CD4-positive, alpha-beta T cell treated with Interleukin-10 for 1 hour (primary cell): ENCODE data around the gene FNBP1.
"Not testable (repeated sequence)": the region's sequence is repeated elsewhere in the genome, so short reads cannot be mapped to it uniquely, and the experiment has no call there.

Experiments used
- DNase-seq: peaks from one replicate; pipeline ENCODE4 v3.0.0-alpha.2; 2020

Gene FNBP1

GRCh38 chr9:129989740-129990139 lies 53.2 kb downstream of the FNBP1 start:
- no peak for DNase-seq

- DNase-seq = no peak
Measured at GRCh38 chr9:129989362-129989708, 53.7 kb downstream of the FNBP1 start.

- peak; percentile 52 for DNase-seq
Measured at GRCh38 chr9:129988607-129989361, 54.2 kb downstream of the FNBP1 start.

GRCh38 chr9:129987941-129988340 lies 55.0 kb downstream of the FNBP1 start:
- no peak for DNase-seq

- no peak for DNase-seq
Measured at GRCh38 chr9:129987047-129987446, 55.9 kb downstream of the FNBP1 start.

- DNase-seq = not testable (repeated sequence)
Measured at GRCh38 chr9:129984589-129984988, 58.4 kb downstream of the FNBP1 start.

GRCh38 chr9:129983891-129984290 lies 59.1 kb downstream of the FNBP1 start:
- no peak for DNase-seq

- DNase-seq = no peak
Measured at GRCh38 chr9:129981180-129981907, 61.6 kb downstream of the FNBP1 start.

GRCh38 chr9:129980224-129980623 lies 62.8 kb downstream of the FNBP1 start:
- DNase-seq = not testable (repeated sequence)

- DNase-seq = no peak
Measured at GRCh38 chr9:129979071-129979745, 63.8 kb downstream of the FNBP1 start.

GRCh38 chr9:129972816-129973215 lies 70.2 kb downstream of the FNBP1 start:
- DNase-seq = no peak

GRCh38 chr9:129968690-129969485 lies 74.1 kb downstream of the FNBP1 start:
- DNase-seq = no peak

GRCh38 chr9:129964901-129965734 lies 77.9 kb downstream of the FNBP1 start:
- DNase-seq = no peak

- peak; percentile 88 for DNase-seq
Measured at GRCh38 chr9:129962889-129963703, 79.9 kb downstream of the FNBP1 start.

- DNase-seq = no peak
Measured at GRCh38 chr9:129962451-129962864, 80.5 kb downstream of the FNBP1 start.

- DNase-seq = no peak
Measured at GRCh38 chr9:129958796-129959195, 84.2 kb downstream of the FNBP1 start.

- DNase-seq = peak; percentile 42
Measured at GRCh38 chr9:129954868-129955550, 88.0 kb downstream of the FNBP1 start.

GRCh38 chr9:129953736-129954135 lies 89.3 kb downstream of the FNBP1 start:
- no peak for DNase-seq

- no peak for DNase-seq
Measured at GRCh38 chr9:129952337-129952736, 90.7 kb downstream of the FNBP1 start.

- DNase-seq = no peak
Measured at GRCh38 chr9:129949821-129950220, 93.2 kb downstream of the FNBP1 start.

GRCh38 chr9:129948626-129949025 lies 94.4 kb downstream of the FNBP1 start:
- not testable (repeated sequence) for DNase-seq
